Fibroblast of lung (primary cell): ENCODE results near the gene TBL1X. TPM values are rescaled to one million over a fixed set of nuclear protein-coding genes. Genes with fewer than 3 reads are reported as not detected.

ENCODE experiments used
- DNase-seq, 2 donors: peaks; one replicate each; pipeline versions ENCODE4 v3.0.0 to v3.0.0-alpha.2; 2010; ENCODE audit warnings: low read depth in 2 of 2
- H2AFZ ChIP-seq: 2 replicates; pipeline ENCODE4 v1.5.1; 2012; ENCODE audit warnings: low read length, control low read depth, inconsistent platforms
- H3K27ac ChIP-seq: 2 replicates; pipeline ENCODE4 v1.5.1; 2011; ENCODE audit warnings: low read length, control low read depth; ENCODE audit not compliant: insufficient read depth
- H3K27me3 ChIP-seq: 2 replicates; pipeline ENCODE4 v1.5.1; 2011; ENCODE audit warnings: mild to moderate bottlenecking, low read length; ENCODE audit not compliant: control insufficient read depth, insufficient read depth
- H3K36me3 ChIP-seq: 2 replicates; pipeline ENCODE4 v1.5.1; 2011; ENCODE audit warnings: low read length; ENCODE audit not compliant: control insufficient read depth, insufficient read depth
- H3K4me1 ChIP-seq: 2 replicates; pipeline ENCODE4 v1.5.1; 2011; ENCODE audit warnings: low read length; ENCODE audit not compliant: control insufficient read depth, insufficient read depth; ENCODE audit errors: extremely low read depth
- H3K4me2 ChIP-seq: 2 replicates; pipeline ENCODE4 v1.5.1; 2011; ENCODE audit warnings: low read length, control low read depth; ENCODE audit not compliant: insufficient read depth; ENCODE audit errors: extremely low read depth
- H3K4me3 ChIP-seq, 4 experiments: fragments of 200-600 bp in 1 of 4; sonication (generic) in 1 of 4; replicated peaks in 1 of 4; 2 replicates each; pipeline ENCODE4 v1.5.1; 2011 to 2016; ENCODE audit warnings: low read length in 4 of 4, low read depth in 3 of 4, mild to moderate bottlenecking in 3 of 4, control low read depth in 2 of 4, inconsistent platforms in 1 of 4, mixed read lengths in 1 of 4; ENCODE audit not compliant: insufficient read depth in 1 of 4; ENCODE audit errors: control extremely low read depth in 1 of 4
- H3K79me2 ChIP-seq: 2 replicates; pipeline ENCODE4 v1.5.1; 2012; ENCODE audit warnings: mild to moderate bottlenecking, low read length, inconsistent platforms; ENCODE audit not compliant: control insufficient read depth, insufficient read depth
- H3K9ac ChIP-seq: 2 replicates; pipeline ENCODE4 v1.5.1; 2011; ENCODE audit warnings: mild to moderate bottlenecking, low read length, control low read depth; ENCODE audit not compliant: insufficient read depth
- H3K9me3 ChIP-seq: 2 replicates; pipeline ENCODE4 v1.5.1; 2012; ENCODE audit warnings: low read depth, low read length; ENCODE audit not compliant: control insufficient read depth, insufficient read depth
- H4K20me1 ChIP-seq: 2 replicates; pipeline ENCODE4 v1.5.1; 2011; ENCODE audit warnings: low read length; ENCODE audit not compliant: control insufficient read depth, insufficient read depth; ENCODE audit errors: extremely low read depth
- EZH2 ChIP-seq: IDR thresholded peaks from 2 replicates; pipeline ENCODE4 v1.5.1; 2012; ENCODE audit warnings: low read length, control low read depth, mild to moderate bottlenecking; ENCODE audit errors: missing control alignments
- polyA plus RNA-seq, 2 donors: library from polyadenylated mRNA; depleted of rRNA in 1 of 2; stranded (reverse) in 1 of 2; unstranded in 1 of 2; fragments of >200 nt; gene quantifications; 2 replicates each; pipeline ENCODE4 v1.2.1, GENCODE V29; 2011 to 2012; ENCODE audit warnings: missing spikeins in 1 of 2
- total RNA-seq: library from RNA; depleted of rRNA; stranded (reverse); fragments of >200 nt; gene quantifications from 2 replicates; pipeline ENCODE4 v1.2.1, GENCODE V29; 2014
- TF ChIP-seq, protein P1 (sequence below), 2 donors: IDR thresholded peaks in 1 of 2; conservative IDR thresholded peaks in 1 of 2; 1 replicate in 1 of 2; 2 replicates in 1 of 2; pipeline ENCODE4 v1.5.1; 2011 to 2012; ENCODE audit warnings: low read length in 2 of 2, control low read depth in 1 of 2, inconsistent platforms in 1 of 2, low read depth in 1 of 2, mild to moderate bottlenecking in 1 of 2

TBL1X gene
- total and polyA plus RNA-seq, 2 donors (not counting 1 experiment from before 2014, with no cell fraction given): 25.8 to 29.4 TPM

- Histone ChIP-seq H3K4me2 (no peak overlapping the region), H3K9ac (peak overlapping the region; percentile 13), H2AFZ (no peak overlapping the region), H3K4me3 (no peak overlapping the region), H3K27me3 (no peaks in the 10 kb centered on the region), H3K9me3 (no peaks in the 10 kb centered on the region), H3K79me2 (no peaks in the 10 kb centered on the region), H3K36me3 (no peaks in the 10 kb centered on the region), H3K4me1 (peaks cover 5% of the 10 kb centered on the region), H3K27ac (peak overlapping the region; percentile 81), H4K20me1 (no peaks in the 10 kb centered on the region)
- no peak for TF ChIP-seq EZH2
- TF ChIP-seq, protein P1, sequence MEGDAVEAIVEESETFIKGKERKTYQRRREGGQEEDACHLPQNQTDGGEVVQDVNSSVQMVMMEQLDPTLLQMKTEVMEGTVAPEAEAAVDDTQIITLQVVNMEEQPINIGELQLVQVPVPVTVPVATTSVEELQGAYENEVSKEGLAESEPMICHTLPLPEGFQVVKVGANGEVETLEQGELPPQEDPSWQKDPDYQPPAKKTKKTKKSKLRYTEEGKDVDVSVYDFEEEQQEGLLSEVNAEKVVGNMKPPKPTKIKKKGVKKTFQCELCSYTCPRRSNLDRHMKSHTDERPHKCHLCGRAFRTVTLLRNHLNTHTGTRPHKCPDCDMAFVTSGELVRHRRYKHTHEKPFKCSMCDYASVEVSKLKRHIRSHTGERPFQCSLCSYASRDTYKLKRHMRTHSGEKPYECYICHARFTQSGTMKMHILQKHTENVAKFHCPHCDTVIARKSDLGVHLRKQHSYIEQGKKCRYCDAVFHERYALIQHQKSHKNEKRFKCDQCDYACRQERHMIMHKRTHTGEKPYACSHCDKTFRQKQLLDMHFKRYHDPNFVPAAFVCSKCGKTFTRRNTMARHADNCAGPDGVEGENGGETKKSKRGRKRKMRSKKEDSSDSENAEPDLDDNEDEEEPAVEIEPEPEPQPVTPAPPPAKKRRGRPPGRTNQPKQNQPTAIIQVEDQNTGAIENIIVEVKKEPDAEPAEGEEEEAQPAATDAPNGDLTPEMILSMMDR (conservative IDR thresholded peaks at IDR 0.05 in 1 of 2, IDR thresholded peaks at IDR 0.05 in 1 of 2; ENCODE audit: low read depth in 1 of 2, low read length in 2 of 2): no peak
- DNase-seq: peak in 1 of 2 donors; percentile 55
Observed at GRCh38 chrX:9604111-9604907, 139.5 kb downstream of the TBL1X start.

DNA sequence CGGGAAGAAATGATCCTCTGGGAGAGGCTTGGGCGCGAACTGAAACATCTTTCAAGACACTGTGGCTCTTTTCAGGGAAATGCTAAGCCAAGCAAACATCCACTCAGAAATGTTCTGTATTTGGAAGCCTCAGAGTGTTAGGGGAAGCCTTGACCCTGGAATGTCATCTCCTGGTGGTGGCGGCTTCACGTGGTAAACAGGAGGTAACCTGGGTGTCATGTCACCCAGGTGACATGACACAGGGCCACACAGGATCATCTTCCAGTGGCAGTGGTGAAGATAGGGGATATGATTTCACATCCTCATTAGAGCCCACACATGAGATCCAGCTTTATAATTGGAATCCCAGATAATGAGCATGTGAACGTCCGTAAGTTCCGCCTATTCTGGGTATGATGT lies 140.0 kb downstream of the TBL1X start:
- H2AFZ ChIP-seq: no peak overlapping the region
- no peak overlapping the region for H3K4me2 ChIP-seq

GRCh38 chrX:9605484-9605883 lies 140.6 kb downstream of the TBL1X start:
- Histone ChIP-seq H3K9me3 (no peaks in the 10 kb centered on the region), H4K20me1 (no peaks in the 10 kb centered on the region), H3K27me3 (no peaks in the 10 kb centered on the region), H3K36me3 (no peaks in the 10 kb centered on the region), H3K4me2 (no peak overlapping the region), H3K9ac (no peak overlapping the region), H3K4me1 (peaks cover 5% of the 10 kb centered on the region), H2AFZ (no peak overlapping the region), H3K79me2 (no peaks in the 10 kb centered on the region), H3K27ac (no peak overlapping the region), H3K4me3 (no peak overlapping the region)
- no peak for DNase-seq
- no peak for TF ChIP-seq EZH2
- TF ChIP-seq, protein P1 (conservative IDR thresholded peaks at IDR 0.05 in 1 of 2, IDR thresholded peaks at IDR 0.05 in 1 of 2; ENCODE audit: low read depth in 1 of 2, low read length in 2 of 2): no peak

More for the DNA sequence above, 140.0 kb downstream of the TBL1X start:
- no peak for DNase-seq
- TF ChIP-seq EZH2: no peak
- peak overlapping the region; percentile 81 for H3K27ac ChIP-seq
- H3K27me3 ChIP-seq: no peaks in the 10 kb centered on the region
- peak overlapping the region; percentile 13 for H3K9ac ChIP-seq
- H4K20me1 ChIP-seq: no peaks in the 10 kb centered on the region
- H3K79me2 ChIP-seq: no peaks in the 10 kb centered on the region
- no peak overlapping the region for H3K4me3 ChIP-seq
- no peaks in the 10 kb centered on the region for H3K9me3 ChIP-seq
- no peaks in the 10 kb centered on the region for H3K36me3 ChIP-seq
- peaks cover 5% of the 10 kb centered on the region for H3K4me1 ChIP-seq
